ENCODE results near the gene SAMM50.

DNA sequence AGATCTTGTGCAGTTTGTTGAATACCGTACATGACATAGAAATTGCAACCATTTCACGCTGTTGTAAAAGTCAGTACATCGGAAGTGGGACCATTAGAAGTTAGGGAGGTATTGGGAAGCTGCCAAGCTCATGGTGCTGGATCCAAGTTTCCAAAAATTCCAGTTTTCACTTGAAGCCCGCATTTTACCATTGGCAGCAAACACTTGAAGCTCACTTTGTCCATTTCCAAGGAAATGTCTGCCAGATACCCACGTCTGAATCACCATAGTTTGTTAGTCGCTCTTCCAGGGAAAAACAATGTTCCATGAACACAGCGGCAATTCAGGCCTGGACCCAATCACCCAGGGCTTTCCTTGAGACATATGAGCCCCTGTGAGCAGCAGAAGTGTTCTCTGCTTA lies 46.3 kb downstream of the SAMM50 start:
- TF ChIP-seq CTCF (IDR thresholded peaks at IDR 0.05) (no peak), ZFX (IDR thresholded peaks at IDR 0.05; ENCODE audit: borderline replicate concordance) (no peak)

Data from 22Rv1 (cell line).